Measurements from ENCODE around the gene TENT4A.

Gene TENT4A

DNA sequence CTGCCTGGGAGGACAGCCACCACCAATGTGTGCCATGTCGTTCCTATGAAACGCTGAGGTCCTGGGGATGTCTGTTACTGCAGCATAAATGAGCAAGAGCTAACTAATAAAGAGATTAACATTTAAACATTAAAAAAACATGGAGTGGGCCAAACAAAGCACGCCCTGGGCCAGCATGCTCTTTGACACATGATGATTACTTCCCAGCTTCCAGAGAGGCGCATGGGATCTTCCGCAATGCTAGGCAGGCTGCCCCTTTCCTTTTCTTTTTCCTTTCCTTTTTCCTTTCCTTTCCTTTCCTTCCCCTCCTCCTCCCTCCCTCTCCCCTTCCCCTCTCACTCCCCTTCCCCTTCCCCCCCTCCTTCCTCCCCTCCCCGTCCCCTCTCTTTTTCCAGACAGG is 10.6 kb upstream of the TENT4A start:
- no peaks in the 10 kb centered on the region for H3K4me1 ChIP-seq (ENCODE audit: low read depth, poor library complexity, severe bottlenecking)
- TF ChIP-seq CTCF (conservative IDR thresholded peaks at IDR 0.05; ENCODE audit: low read depth, low read length), result no peak
- H3K36me3 ChIP-seq (ENCODE audit: insufficient read depth), result no peaks in the 10 kb centered on the region
- no peaks in the 10 kb centered on the region for H3K79me2 ChIP-seq (ENCODE audit: insufficient read depth, low read depth)
- H3K9ac ChIP-seq, result no peak overlapping the region
- H3K27me3 ChIP-seq (ENCODE audit: insufficient read depth, low read depth), result no peaks in the 10 kb centered on the region
- H3K4me3 ChIP-seq (IDR thresholded peaks at IDR 0.05; ENCODE audit: insufficient read depth, low read depth, low read length), result no peak overlapping the region
- no peak overlapping the region for H2AFZ ChIP-seq (ENCODE audit: low read depth)
- no peak overlapping the region for H3K27ac ChIP-seq
- no peak overlapping the region for H3K4me2 ChIP-seq
- no peaks in the 10 kb centered on the region for H4K20me1 ChIP-seq (ENCODE audit: insufficient read depth)

DNA sequence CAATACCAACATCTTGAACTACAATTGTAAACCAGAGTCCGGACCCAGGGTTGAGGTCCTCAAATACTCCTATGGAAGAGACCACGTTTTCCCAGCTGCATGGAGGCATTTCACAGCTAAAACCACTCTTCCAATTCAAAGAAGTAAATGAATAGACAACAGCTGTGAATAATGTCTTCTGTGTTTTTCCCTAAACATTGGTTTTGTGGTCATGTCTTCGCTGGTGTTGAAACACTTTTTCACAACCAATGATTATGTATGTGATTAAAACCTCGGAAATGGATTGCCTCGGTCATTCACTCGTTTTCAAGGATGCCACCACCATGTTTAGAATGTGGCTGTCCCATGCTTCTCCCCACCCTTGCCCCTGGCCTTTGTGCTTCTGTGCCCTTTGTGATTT is 9.4 kb upstream of the TENT4A start:
- H3K79me2 ChIP-seq (ENCODE audit: insufficient read depth, low read depth), result no peaks in the 10 kb centered on the region
- no peak overlapping the region for H3K27ac ChIP-seq
- no peaks in the 10 kb centered on the region for H3K36me3 ChIP-seq (ENCODE audit: insufficient read depth)
- peaks cover 4% of the 10 kb centered on the region for H3K4me1 ChIP-seq (ENCODE audit: low read depth, poor library complexity, severe bottlenecking)
- no peaks in the 10 kb centered on the region for H3K27me3 ChIP-seq (ENCODE audit: insufficient read depth, low read depth)
- no peak overlapping the region for H3K4me3 ChIP-seq (IDR thresholded peaks at IDR 0.05; ENCODE audit: insufficient read depth, low read depth, low read length)
- TF ChIP-seq CTCF (conservative IDR thresholded peaks at IDR 0.05; ENCODE audit: low read depth, low read length), result no peak
- H4K20me1 ChIP-seq (ENCODE audit: insufficient read depth), result no peaks in the 10 kb centered on the region
- H3K9ac ChIP-seq, result no peak overlapping the region
- no peak overlapping the region for H2AFZ ChIP-seq (ENCODE audit: low read depth)
- no peak overlapping the region for H3K4me2 ChIP-seq

- Histone ChIP-seq H3K27ac (no peak overlapping the region), H3K27me3 (ENCODE audit: insufficient read depth, low read depth) (no peaks in the 10 kb centered on the region), H2AFZ (ENCODE audit: low read depth) (no peak overlapping the region), H3K9ac (no peak overlapping the region), H3K79me2 (ENCODE audit: insufficient read depth, low read depth) (no peaks in the 10 kb centered on the region), H3K4me3 (IDR thresholded peaks at IDR 0.05; ENCODE audit: insufficient read depth, low read depth, low read length) (no peak overlapping the region), H3K4me2 (no peak overlapping the region), H3K4me1 (ENCODE audit: low read depth, poor library complexity, severe bottlenecking) (peaks cover 10% of the 10 kb centered on the region), H4K20me1 (ENCODE audit: insufficient read depth) (no peaks in the 10 kb centered on the region), H3K36me3 (ENCODE audit: insufficient read depth) (no peaks in the 10 kb centered on the region)
- no peak for TF ChIP-seq CTCF (conservative IDR thresholded peaks at IDR 0.05; ENCODE audit: low read depth, low read length)
Observed at GRCh38 chr5:6704361-6704851, 8.8 kb upstream of the TENT4A start.

DNA sequence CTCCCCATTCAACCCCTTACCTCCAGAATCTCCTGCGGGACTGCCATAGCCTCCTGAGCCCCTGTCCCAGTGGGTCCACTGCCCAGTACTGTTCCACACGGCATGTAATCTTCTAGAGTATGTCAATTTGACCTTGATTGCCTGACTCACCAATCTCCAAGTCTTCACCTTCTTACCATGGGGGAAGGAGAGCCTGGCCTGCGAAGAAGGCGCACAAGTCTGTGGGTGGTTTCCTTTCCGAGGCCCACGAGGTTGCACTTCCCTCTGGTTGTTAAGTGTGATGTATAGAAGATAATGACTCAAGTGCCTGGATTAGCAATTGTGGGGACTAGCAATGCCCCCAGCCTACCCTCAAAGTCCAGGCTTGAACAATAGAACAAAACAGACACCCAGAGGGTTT is 8.1 kb upstream of the TENT4A start:
- Histone ChIP-seq H3K79me2 (ENCODE audit: insufficient read depth, low read depth) (no peaks in the 10 kb centered on the region), H3K9ac (no peak overlapping the region), H3K27ac (no peak overlapping the region), H2AFZ (ENCODE audit: low read depth) (no peak overlapping the region), H4K20me1 (ENCODE audit: insufficient read depth) (no peaks in the 10 kb centered on the region), H3K36me3 (ENCODE audit: insufficient read depth) (no peaks in the 10 kb centered on the region), H3K27me3 (ENCODE audit: insufficient read depth, low read depth) (no peaks in the 10 kb centered on the region), H3K4me2 (no peak overlapping the region), H3K4me1 (ENCODE audit: low read depth, poor library complexity, severe bottlenecking) (peaks cover 10% of the 10 kb centered on the region), H3K4me3 (IDR thresholded peaks at IDR 0.05; ENCODE audit: insufficient read depth, low read depth, low read length) (no peak overlapping the region)
- TF ChIP-seq CTCF (conservative IDR thresholded peaks at IDR 0.05; ENCODE audit: low read depth, low read length), result no peak
